GM04503 (cell line): Measurements from ENCODE around the gene METTL27.
"Not testable (repeated sequence)": the region's sequence is repeated elsewhere in the genome, so short reads cannot be mapped to it uniquely, and the experiment has no call there.

Experiments used
- DNase-seq: peaks from one replicate; pipeline ENCODE4 v3.0.0-alpha.2; 2012; ENCODE audit warnings: low read depth

Gene METTL27

GRCh38 chr7:73821597-73822285 lies 20.6 kb downstream of the METTL27 start:
- DNase-seq: not testable (repeated sequence)

DNA sequence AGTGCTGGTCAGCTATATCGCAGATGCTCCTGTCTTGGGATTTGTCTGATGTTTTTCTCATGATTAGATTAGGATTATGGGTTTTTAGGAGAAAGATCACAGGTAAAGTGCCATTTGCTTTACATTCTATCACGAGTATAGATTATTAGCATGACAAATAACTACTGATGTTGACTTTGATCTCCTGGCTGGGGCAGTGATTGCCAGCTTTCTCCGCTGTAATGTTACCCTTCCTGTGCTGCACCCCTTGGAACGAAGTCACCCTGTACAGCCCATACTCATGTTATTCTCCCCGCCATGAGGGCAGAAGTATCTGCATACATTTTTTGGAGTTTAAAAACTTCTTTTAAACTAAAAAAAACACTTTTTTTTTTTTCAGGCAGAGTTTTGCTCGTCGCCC lies 22.3 kb downstream of the METTL27 start:
- no peak for DNase-seq

GRCh38 chr7:73817121-73817520 lies 25.2 kb downstream of the METTL27 start:
- no peak for DNase-seq

DNA sequence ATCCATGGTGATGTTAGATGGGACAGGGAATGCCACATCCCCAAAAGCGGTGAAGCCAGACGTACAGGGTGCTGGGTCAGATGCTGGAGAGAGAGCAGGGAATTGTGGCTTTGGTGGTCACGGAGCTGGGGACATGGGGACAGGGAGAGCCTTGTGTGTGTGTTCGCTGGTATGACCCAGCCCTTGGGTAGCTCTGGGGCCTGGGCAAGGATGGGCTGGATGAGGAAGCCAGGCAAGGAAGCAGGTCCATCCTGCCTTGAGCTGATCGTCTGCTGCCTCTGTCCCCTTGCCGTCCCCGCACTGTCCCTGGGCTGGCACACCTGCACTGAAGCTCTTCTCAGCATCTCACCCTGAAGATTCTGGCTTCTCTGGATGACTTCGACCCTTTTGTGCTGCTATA lies 26.9 kb downstream of the METTL27 start:
- no peak for DNase-seq

- no peak for DNase-seq
These were observed 29.3 kb downstream of the METTL27 start for GRCh38 chr7:73812996-73813395.

DNA sequence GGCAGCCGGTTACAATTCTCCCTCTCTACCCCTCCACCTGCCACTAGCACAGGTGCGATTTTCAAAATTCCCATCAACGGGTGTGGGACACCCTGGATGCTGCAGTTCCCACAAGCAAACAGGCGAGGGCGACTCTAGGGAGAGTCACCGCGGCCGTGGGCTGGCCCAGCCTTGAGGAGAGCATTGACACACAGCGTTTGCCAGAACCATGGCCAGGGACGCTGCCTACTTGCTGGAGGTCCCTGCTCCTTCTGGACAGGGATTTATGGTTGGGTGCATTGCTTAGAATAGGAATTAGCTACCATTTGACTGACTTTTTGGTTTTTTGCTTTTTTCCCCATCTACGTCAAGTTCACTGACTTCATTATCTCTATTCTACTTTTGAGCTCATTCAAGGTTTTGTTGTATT lies 30.6 kb downstream of the METTL27 start:
- DNase-seq: no peak

DNA sequence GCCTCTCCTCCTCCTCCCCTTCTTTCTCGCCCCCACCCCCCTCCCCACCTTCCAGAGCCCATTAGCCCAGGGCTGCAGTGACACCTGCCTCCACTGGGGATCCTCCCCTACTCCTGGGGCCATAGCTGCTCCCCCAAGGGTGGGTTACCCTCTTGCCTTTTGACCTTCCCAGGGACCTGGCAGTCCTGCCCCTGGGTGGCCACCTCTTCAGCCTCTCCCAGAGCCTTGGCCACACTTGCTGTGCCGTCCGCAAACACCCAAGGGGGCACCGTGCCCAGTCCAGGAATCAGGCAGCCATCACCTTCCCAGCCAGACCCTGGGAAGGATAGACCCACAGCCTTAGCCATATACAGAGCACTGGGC lies 31.3 kb downstream of the METTL27 start:
- DNase-seq: no peak

- no peak for DNase-seq
These were observed 32.8 kb downstream of the METTL27 start for GRCh38 chr7:73809467-73809951.

GRCh38 chr7:73802459-73802858 lies 39.9 kb downstream of the METTL27 start:
- DNase-seq: no peak

GRCh38 chr7:73801577-73801976 lies 40.7 kb downstream of the METTL27 start:
- DNase-seq: no peak

DNA sequence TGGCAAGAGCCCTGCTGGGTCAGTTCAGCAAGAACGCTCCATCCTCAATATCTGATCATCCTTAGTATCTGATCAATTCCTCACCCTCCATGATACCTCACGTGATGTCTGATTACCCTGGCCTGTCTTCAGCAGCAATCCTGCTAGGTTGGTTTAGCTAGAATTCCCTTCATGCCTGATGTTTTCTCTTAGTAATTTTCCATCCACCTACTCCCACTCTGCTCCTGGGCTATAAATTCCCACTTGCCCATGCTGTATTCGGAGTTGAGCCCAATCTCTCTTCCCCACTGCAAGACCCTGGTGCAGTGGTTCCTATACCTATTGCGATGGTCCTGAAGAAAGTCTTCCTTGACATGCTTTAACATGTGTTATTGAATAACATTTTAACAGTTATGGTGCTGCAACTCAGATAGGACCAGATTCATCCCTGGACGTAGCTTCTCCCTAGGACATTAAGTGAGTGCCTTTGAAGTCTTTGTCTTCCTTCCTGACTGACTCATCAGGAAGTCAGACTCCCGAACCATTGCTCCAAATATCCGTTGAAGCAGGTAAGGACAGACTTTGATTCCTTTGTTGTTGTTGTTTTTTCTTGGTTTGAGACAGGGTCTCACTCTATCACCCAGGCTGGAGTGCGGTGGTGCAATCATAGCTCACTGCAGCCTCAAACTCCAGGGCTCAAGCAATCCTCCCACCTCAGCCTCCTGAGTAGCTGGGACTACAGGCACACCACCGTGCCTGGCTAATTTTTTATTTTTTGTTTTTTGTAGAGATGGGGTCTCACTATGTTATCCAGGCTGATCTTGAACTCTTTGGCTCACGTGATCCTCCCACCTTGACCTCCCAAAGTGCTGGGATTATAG lies 42.8 kb downstream of the METTL27 start:
- DNase-seq: no peak

- not testable (repeated sequence) for DNase-seq
These were observed 45.1 kb downstream of the METTL27 start for GRCh38 chr7:73797176-73797575.

GRCh38 chr7:73796656-73797055 lies 45.7 kb downstream of the METTL27 start:
- DNase-seq: not testable (repeated sequence)

- not testable (repeated sequence) for DNase-seq
These were observed 47.1 kb downstream of the METTL27 start for GRCh38 chr7:73795188-73795587.

DNA sequence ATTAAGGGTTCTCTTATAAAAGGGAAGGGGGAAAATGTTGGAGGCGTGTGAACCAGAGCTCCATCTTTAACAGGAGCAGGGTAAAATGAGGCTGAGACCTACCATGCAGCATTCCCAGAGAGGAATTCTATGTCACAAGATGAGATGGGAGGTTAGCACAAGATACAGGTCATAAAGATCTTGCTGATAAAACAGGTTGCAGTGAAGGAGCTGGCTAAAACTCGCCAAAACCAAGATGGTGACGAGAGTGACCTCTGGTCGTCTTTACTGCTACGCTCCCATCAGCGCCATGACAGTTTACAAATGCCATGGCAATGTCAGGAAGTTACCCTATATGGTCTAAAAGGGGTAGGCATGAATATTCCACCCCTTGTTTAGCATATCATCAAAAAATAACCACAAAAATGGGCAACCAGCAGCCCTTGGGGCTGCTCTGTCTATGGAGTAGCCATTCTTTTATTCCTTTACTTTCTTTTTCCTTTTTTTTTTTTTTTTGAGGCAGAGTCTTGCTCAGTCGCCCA lies 51.1 kb downstream of the METTL27 start:
- not testable (repeated sequence) for DNase-seq

DNA sequence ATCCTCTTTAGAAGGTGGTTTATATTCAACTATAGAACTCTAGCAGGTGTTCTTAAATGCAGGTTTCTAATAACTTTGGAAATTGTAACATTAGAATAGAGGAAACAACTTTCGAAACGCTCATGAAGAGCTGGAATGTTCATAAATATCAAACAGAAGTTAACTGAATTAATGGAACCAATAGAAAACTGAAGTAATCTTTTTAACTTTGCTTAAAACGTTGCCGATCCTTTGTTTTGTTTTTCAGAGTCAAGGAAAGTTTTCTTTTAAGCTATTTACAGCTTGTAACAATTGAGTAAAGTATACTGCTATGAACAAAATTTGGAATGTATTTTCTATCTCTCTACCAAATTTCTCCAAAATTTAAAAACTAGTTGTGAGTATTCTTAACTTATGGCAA lies 53.3 kb downstream of the METTL27 start:
- DNase-seq: no peak

DNA sequence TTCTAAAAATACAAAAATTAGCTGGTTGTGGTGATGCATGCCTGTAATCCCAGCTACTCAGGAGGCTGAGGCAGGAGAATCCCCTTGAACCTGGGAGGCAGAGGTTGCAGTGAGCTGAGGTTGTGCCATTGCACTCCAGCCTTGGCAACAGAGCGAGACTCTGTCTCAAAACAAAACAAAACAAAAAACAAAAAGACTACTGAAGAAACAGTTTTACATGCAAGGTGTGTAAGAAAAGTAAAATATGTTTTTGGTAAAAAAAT lies 54.6 kb downstream of the METTL27 start:
- DNase-seq: not testable (repeated sequence)

DNA sequence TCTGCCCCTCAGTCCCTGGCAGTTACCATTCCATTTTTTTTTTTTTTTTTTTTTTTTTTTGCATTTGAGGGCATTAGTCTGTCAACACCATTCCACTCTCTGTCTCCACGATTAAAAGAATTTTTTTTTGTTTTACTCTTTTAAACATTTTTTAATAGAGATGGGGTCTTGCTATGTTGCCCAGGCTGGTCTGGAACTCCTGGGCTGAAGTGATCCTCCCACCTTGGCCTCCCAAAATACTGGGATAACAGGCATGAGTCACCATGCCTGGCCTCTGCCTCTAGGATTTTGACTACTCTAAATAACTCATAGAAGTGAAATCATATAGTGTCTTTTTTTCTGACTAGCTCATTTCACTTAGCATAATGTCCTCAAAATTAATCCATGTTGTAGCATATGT lies 55.7 kb downstream of the METTL27 start:
- no peak for DNase-seq
